GM19395 (cell line): Measurements from ENCODE around the gene FLT3LG.

Experiments used
- ATAC-seq: cut with Tn5 transposase; IDR thresholded peaks from one replicate; pipeline ENCODE4 v1.9.1; 2021; ENCODE audit warnings: mild to moderate bottlenecking, moderate library complexity; ENCODE audit not compliant: unreplicated experiment

The FLT3LG gene

GRCh38 chr19:49473868-49474541, at the start of gene FLT3LG:
TSS of gene FLT3LG (plus strand) at chr19:49474215. CDS start at chr19:49474640, 425 bp downstream.
- ATAC-seq = peak; percentile 65

- ATAC-seq = no peak
Observed at GRCh38 chr19:49425178-49425577, 48.8 kb upstream of the FLT3LG start, which contains the start of gene GFY. TSS of gene GFY (plus strand) at chr19:49425388. CDS start at chr19:49426431, 1,043 bp downstream.

- no peak for ATAC-seq
Observed at GRCh38 chr19:49425922-49426592, 48.0 kb upstream of the FLT3LG start.

- no peak for ATAC-seq
Observed at GRCh38 chr19:49427339-49427738, 46.7 kb upstream of the FLT3LG start.

GRCh38 chr19:49427855-49428546, 46.0 kb upstream of the FLT3LG start:
- no peak for ATAC-seq

- no peak for ATAC-seq
Observed at GRCh38 chr19:49428547-49429451, 45.2 kb upstream of the FLT3LG start.

GRCh38 chr19:49430172-49430677, 43.8 kb upstream of the FLT3LG start:
- no peak for ATAC-seq

GRCh38 chr19:49430678-49431329, 43.2 kb upstream of the FLT3LG start:
- no peak for ATAC-seq

- no peak for ATAC-seq
Observed at GRCh38 chr19:49431330-49431749, 42.7 kb upstream of the FLT3LG start.

- ATAC-seq = no peak
Observed at GRCh38 chr19:49432141-49433073, 41.6 kb upstream of the FLT3LG start.

- ATAC-seq = no peak
Observed at GRCh38 chr19:49433240-49433901, 40.6 kb upstream of the FLT3LG start.

- no peak for ATAC-seq
Observed at GRCh38 chr19:49434907-49435583, 39.0 kb upstream of the FLT3LG start.

- ATAC-seq = no peak
Observed at GRCh38 chr19:49435670-49436069, 38.3 kb upstream of the FLT3LG start.

- no peak for ATAC-seq
Observed at GRCh38 chr19:49436381-49437017, 37.5 kb upstream of the FLT3LG start.

GRCh38 chr19:49437231-49437630, 36.8 kb upstream of the FLT3LG start:
- no peak for ATAC-seq

GRCh38 chr19:49438261-49438660, 35.8 kb upstream of the FLT3LG start:
- ATAC-seq = no peak

GRCh38 chr19:49439836-49440235, 34.2 kb upstream of the FLT3LG start:
- ATAC-seq = no peak
